Endothelial cell of umbilical vein (primary cell): ENCODE results near the gene MOB3A. TPM values are rescaled to one million over a fixed set of nuclear protein-coding genes. Genes with fewer than 3 reads are reported as not detected.

ENCODE experiments used
- BruUV-seq: library from RNA; stranded (reverse); fragments of 400-500 nt; replicated peaks from 2 replicates; lab custom pipeline; 2021; lab: Mats Ljungman, UMichigan
- CTCF ChIA-PET: fragments of 300-600, 350-600 bp; sonication (Branson Sonifier 250); formaldehyde crosslinking; loops from one replicate; lab custom pipeline; 2021; ENCODE audit warnings: antibody characterized with exemption, inconsistent platforms; lab: Charles Lee
- POLR2A ChIA-PET: fragments of 300-600, 350-600 bp; sonication (Branson Sonifier 250); formaldehyde crosslinking; loops from one replicate; lab custom pipeline; 2021; ENCODE audit warnings: antibody characterized with exemption, inconsistent platforms; lab: Charles Lee
- DNase-seq: peaks from one replicate; pipeline ENCODE4 v3.0.0-alpha.2; 2011; ENCODE audit warnings: low read depth, low spot score
- FAIRE-seq: peaks from 2 replicates; lab custom pipeline; 2011; peaks lifted over from hg19 to GRCh38; lab: Jason Lieb, UNC
- H2AFZ ChIP-seq: 2 replicates; pipeline ENCODE4 v1.6.0; 2012; ENCODE audit warnings: low read depth, low read length, control low read depth, inconsistent platforms
- H3K27ac ChIP-seq: 2 replicates; pipeline ENCODE4 v1.5.1; 2011; ENCODE audit warnings: low read depth, mild to moderate bottlenecking, control low read depth, low read length, moderate library complexity; ENCODE audit not compliant: insufficient read depth
- H3K27me3 ChIP-seq, 2 experiments: 2 replicates each; pipeline versions ENCODE4 v1.6.0 to v1.6.1; 2011; ENCODE audit warnings: low read length in 2 of 2, mixed read lengths in 1 of 2; ENCODE audit not compliant: control insufficient read depth in 2 of 2, insufficient read depth in 2 of 2
- H3K36me3 ChIP-seq, 2 experiments: 2 replicates in 1 of 2; 3 replicates in 1 of 2; pipeline ENCODE4 v1.5.1; 2011; ENCODE audit warnings: low read length in 2 of 2, mild to moderate bottlenecking in 1 of 2, moderate library complexity in 1 of 2; ENCODE audit not compliant: control insufficient read depth in 2 of 2, insufficient read depth in 2 of 2; ENCODE audit errors: extremely low read depth in 1 of 2
- H3K4me1 ChIP-seq: 3 replicates; pipeline ENCODE4 v1.5.1; 2011; ENCODE audit warnings: mild to moderate bottlenecking, low read length; ENCODE audit not compliant: control insufficient read depth, insufficient read depth; ENCODE audit errors: extremely low read depth
- H3K4me2 ChIP-seq: 2 replicates; pipeline ENCODE4 v1.6.1; 2011; ENCODE audit warnings: low read length, control low read depth, mixed read lengths; ENCODE audit not compliant: insufficient read depth
- H3K4me3 ChIP-seq, 3 experiments: fragments of 200-600 bp in 1 of 3; sonication (generic), shearing (Covaris generic) in 1 of 3; replicated peaks in 1 of 3; 2 replicates each; pipeline ENCODE4 v1.5.1; 2011 to 2016; ENCODE audit warnings: control low read depth in 3 of 3, low read length in 3 of 3, mild to moderate bottlenecking in 2 of 3, inconsistent platforms in 1 of 3, low read depth in 1 of 3, moderate library complexity in 1 of 3; ENCODE audit not compliant: insufficient read depth in 1 of 3
- H3K79me2 ChIP-seq: 2 replicates; pipeline ENCODE4 v1.6.0; 2012; ENCODE audit warnings: low read length, inconsistent platforms; ENCODE audit not compliant: control insufficient read depth, insufficient read depth
- H3K9ac ChIP-seq: replicated peaks from 2 replicates; pipeline ENCODE3; 2011; ENCODE audit warnings: low read length, control low read depth; ENCODE audit not compliant: insufficient read depth; ENCODE audit errors: extremely low read depth
- H3K9me1 ChIP-seq: replicated peaks from 3 replicates; pipeline ENCODE4 v1.6.0; 2011; ENCODE audit warnings: mild to moderate bottlenecking, low read length; ENCODE audit not compliant: control insufficient read depth, insufficient read depth; ENCODE audit errors: extremely low read depth
- H3K9me3 ChIP-seq: replicated peaks from 2 replicates; pipeline ENCODE4 v1.5.1; 2012; ENCODE audit warnings: low read length, inconsistent platforms; ENCODE audit not compliant: control insufficient read depth, insufficient read depth
- H4K20me1 ChIP-seq: replicated peaks from 2 replicates; pipeline ENCODE3; 2011; ENCODE audit warnings: mild to moderate bottlenecking, low read length; ENCODE audit not compliant: control insufficient read depth, insufficient read depth; ENCODE audit errors: extremely low read depth
- CTCF ChIP-seq, 2 donors: IDR thresholded peaks; 1 replicate in 1 of 2; 2 replicates in 1 of 2; pipeline ENCODE4 v1.5.1; 2011; ENCODE audit warnings: low read length in 2 of 2, mild to moderate bottlenecking in 2 of 2, moderate library complexity in 2 of 2, control low read depth in 1 of 2, inconsistent platforms in 1 of 2, low read depth in 1 of 2; ENCODE audit not compliant: insufficient read depth in 1 of 2; ENCODE audit errors: extremely low read depth in 1 of 2
- EZH2 ChIP-seq: IDR thresholded peaks from 2 replicates; pipeline ENCODE4 v1.6.1; 2012; ENCODE audit warnings: borderline replicate concordance, low read depth, mild to moderate bottlenecking, moderate library complexity, low read length, inconsistent platforms; ENCODE audit not compliant: severe bottlenecking
- FOS ChIP-seq: IDR thresholded peaks from 2 replicates; pipeline ENCODE4 v1.6.1; 2011; ENCODE audit warnings: mild to moderate bottlenecking, low read length, moderate library complexity, borderline replicate concordance; ENCODE audit not compliant: insufficient read depth
- GATA2 ChIP-seq: IDR thresholded peaks from 2 replicates; pipeline ENCODE4 v1.7.0; 2011; ENCODE audit warnings: low read depth, mild to moderate bottlenecking, moderate library complexity, mixed read lengths, low read length; ENCODE audit not compliant: insufficient read length, insufficient read depth
- JUN ChIP-seq: IDR thresholded peaks from 2 replicates; pipeline ENCODE4 v1.6.1; 2011; ENCODE audit warnings: borderline replicate concordance, low read depth; ENCODE audit not compliant: insufficient read length, insufficient read depth
- MAX ChIP-seq: IDR thresholded peaks from 2 replicates; pipeline ENCODE4 v1.6.1; 2011; ENCODE audit not compliant: insufficient read depth, insufficient read length
- MYC ChIP-seq: IDR thresholded peaks from one replicate; pipeline ENCODE4 v1.6.1; 2011; ENCODE audit warnings: mild to moderate bottlenecking, low read depth, low read length
- POLR2A ChIP-seq: IDR thresholded peaks from 2 replicates; pipeline ENCODE4 v1.6.1; 2012; ENCODE audit warnings: low read depth, mild to moderate bottlenecking, control low read depth, low read length
- POLR2AphosphoS5 ChIP-seq: IDR thresholded peaks from 2 replicates; pipeline ENCODE4 v1.6.1; 2012; ENCODE audit warnings: low read depth, mild to moderate bottlenecking, control low read depth, low read length, moderate library complexity; ENCODE audit not compliant: insufficient read depth
- dilution Hi-C: fragments of 300-500 bp; cut with MboI; formaldehyde crosslinking; loops from one replicate; pipeline ENCODE4 v1.15.0; 2019; ENCODE audit warnings: low sequenced_read_pairs; ENCODE audit not compliant: extremely low pct_ligation_motif_present
- intact Hi-C: fragments of 100-400 bp; cut with micrococcal nuclease; formaldehyde crosslinking; loops from one replicate; pipeline ENCODE4 v1.10.0; 2022
- polyA plus RNA-seq, 4 experiments: library from polyadenylated mRNA; depleted of rRNA in 3 of 4; stranded (reverse) in 3 of 4; unstranded in 1 of 4; fragments of >200 nt; gene quantifications; 2 replicates each; pipeline versions ENCODE4 v1.2.1 to v1.2.3, GENCODE V29; 2011 to 2012; ENCODE audit warnings: missing spikeins in 1 of 4
- total RNA-seq: library from RNA; stranded (reverse); gene quantifications from 2 replicates; pipeline ENCODE4 v1.2.3, GENCODE V29; 2021

MOB3A gene
- total and polyA plus RNA-seq, 2 donors (not counting 3 experiments of a cell fraction or from before 2014, with no cell fraction given), result 46.5 to 59.7 TPM

DNA sequence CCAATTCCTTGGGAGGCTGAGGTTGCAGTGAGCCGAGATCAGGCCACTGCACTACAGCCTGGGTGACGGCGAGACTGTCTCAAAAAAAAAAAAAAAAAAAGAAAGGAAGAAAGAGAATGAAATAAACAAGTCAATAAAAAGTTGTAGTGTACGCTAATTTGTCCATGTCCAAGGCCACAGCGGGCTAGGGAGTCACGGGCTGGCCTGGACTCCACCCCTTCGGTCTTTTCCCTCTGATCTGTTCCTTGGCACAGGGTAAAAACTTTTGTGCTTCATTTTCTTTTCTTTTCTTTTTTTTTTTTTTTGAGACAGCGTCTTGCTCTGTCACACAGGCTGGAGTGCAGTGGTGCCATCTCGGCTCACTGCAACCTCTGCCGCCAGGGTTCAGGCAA lies 25.7 kb downstream of the MOB3A start:
- H3K36me3 ChIP-seq, result peaks cover 0 to 21% of the 10 kb centered on the region in 2 experiments
- FAIRE-seq (no peak), DNase-seq (no peak)
- no peak overlapping the region for H3K4me3 ChIP-seq
- no peaks in the 10 kb centered on the region for H3K4me1 ChIP-seq
- intact Hi-C loops (no loop called here), dilution Hi-C loops (no loop called here)
- H3K4me2 ChIP-seq, result no peak overlapping the region
- CTCF ChIA-PET, result interaction anchor here (0.6 to 3.9 kb wide), 28 partner anchors 9 to 173 kb away, joined by 3 to 75 read pairs (median 4); partner anchors contain the start of gene BTBD2
- H3K9me1 ChIP-seq, result no peaks in the 10 kb centered on the region
- TF ChIP-seq MYC, result no peak
- TF ChIP-seq GATA2, result no peak
- TF ChIP-seq POLR2AphosphoS5, result no peak
- TF ChIP-seq FOS, result no peak
- TF ChIP-seq EZH2, result no peak
- no peak for TF ChIP-seq CTCF (IDR thresholded peaks at IDR 0.05; ENCODE audit: extremely low read depth in 1 of 2, insufficient read depth in 1 of 2, low read depth in 1 of 2, low read length in 2 of 2)
- TF ChIP-seq JUN, result no peak
- no peak for TF ChIP-seq POLR2A
- no peak for TF ChIP-seq MAX
- no TSS peak for BruUV-seq
- no peaks in the 10 kb centered on the region for H3K9me3 ChIP-seq
- H3K27ac ChIP-seq, result no peak overlapping the region
- H2AFZ ChIP-seq, result no peak overlapping the region
- POLR2A ChIA-PET, result interaction anchor here (0.7 kb wide), 1 partner anchor 718 kb away, joined by 3 read pairs; no protein-coding TSS in a partner anchor
- no peaks in the 10 kb centered on the region for H3K27me3 ChIP-seq
- H3K9ac ChIP-seq, result no peak overlapping the region
- no peaks in the 10 kb centered on the region for H4K20me1 ChIP-seq
- no peaks in the 10 kb centered on the region for H3K79me2 ChIP-seq
